NCI-H187 (cell line): ENCODE results near the gene OSBPL7.
"Not testable (repeated sequence)": the region's sequence is repeated elsewhere in the genome, so short reads cannot be mapped to it uniquely, and the experiment has no call there.

Experiments used
- DNase-seq, 2 experiments: peaks; one replicate each; lab custom pipeline; 2025; lab: John Stamatoyannopoulos, UW

The OSBPL7 gene

GRCh38 chr17:47806026-47806912 lies 15.3 kb downstream of the OSBPL7 start:
- DNase-seq = no peak

- DNase-seq = no peak
Measured at GRCh38 chr17:47804461-47804860, 17.1 kb downstream of the OSBPL7 start.

GRCh38 chr17:47803751-47804150 lies 17.8 kb downstream of the OSBPL7 start:
- DNase-seq = no peak

- DNase-seq = no peak
Measured at GRCh38 chr17:47803201-47803600, 18.4 kb downstream of the OSBPL7 start.

GRCh38 chr17:47802341-47803022 lies 19.1 kb downstream of the OSBPL7 start:
- peak in 1 of 2 experiments; percentile 35 for DNase-seq

GRCh38 chr17:47801906-47802305 lies 19.7 kb downstream of the OSBPL7 start:
- no peak for DNase-seq

GRCh38 chr17:47801176-47801765 lies 20.3 kb downstream of the OSBPL7 start:
- DNase-seq = no peak

GRCh38 chr17:47800686-47801085 lies 20.9 kb downstream of the OSBPL7 start:
- DNase-seq = no peak

- DNase-seq = no peak
Measured at GRCh38 chr17:47797797-47798196, 23.8 kb downstream of the OSBPL7 start.

GRCh38 chr17:47792979-47793378 lies 28.6 kb downstream of the OSBPL7 start:
- DNase-seq = no peak

GRCh38 chr17:47792457-47792856 lies 29.1 kb downstream of the OSBPL7 start:
- DNase-seq = no peak

GRCh38 chr17:47791025-47791424 lies 30.6 kb downstream of the OSBPL7 start:
- no peak for DNase-seq

GRCh38 chr17:47789611-47790561 lies 31.7 kb downstream of the OSBPL7 start:
- peak; percentile 25 to 40 for DNase-seq

- DNase-seq = no peak
Measured at GRCh38 chr17:47785538-47786123, 36.0 kb downstream of the OSBPL7 start.

- DNase-seq = no peak
Measured at GRCh38 chr17:47781397-47781796, 40.2 kb downstream of the OSBPL7 start.

- DNase-seq = no peak
Measured at GRCh38 chr17:47778184-47778635, 43.4 kb downstream of the OSBPL7 start.

- peak; percentile 4 to 15 for DNase-seq
Measured at GRCh38 chr17:47776330-47777197, 45.0 kb downstream of the OSBPL7 start.

GRCh38 chr17:47774987-47775580 lies 46.5 kb downstream of the OSBPL7 start:
- DNase-seq = no peak

- no peak for DNase-seq
Measured at GRCh38 chr17:47774331-47774730, 47.3 kb downstream of the OSBPL7 start.

- DNase-seq = not testable (repeated sequence)
Measured at GRCh38 chr17:47773649-47774048, 47.9 kb downstream of the OSBPL7 start.
